Raji (cell line): ENCODE results near the gene FCRL2.

ENCODE experiments used
- POLR2A ChIP-seq: IDR thresholded peaks from 2 replicates; pipeline ENCODE4 v1.6.1; 2011; ENCODE audit warnings: low read depth, low read length, control low read depth; ENCODE audit not compliant: insufficient read depth

FCRL2 gene

GRCh38 chr1:157773493-157774350 lies 3.2 kb downstream of the FCRL2 start:
- no peak for TF ChIP-seq POLR2A

- no peak for TF ChIP-seq POLR2A
Measured at GRCh38 chr1:157771661-157772425, 5.1 kb downstream of the FCRL2 start.

- no peak for TF ChIP-seq POLR2A
Measured at GRCh38 chr1:157770442-157771043, 6.4 kb downstream of the FCRL2 start.

- TF ChIP-seq POLR2A: no peak
Measured at GRCh38 chr1:157766792-157767191, 10.1 kb downstream of the FCRL2 start.

GRCh38 chr1:157758018-157758417 lies 18.9 kb downstream of the FCRL2 start:
- TF ChIP-seq POLR2A: no peak

- TF ChIP-seq POLR2A: no peak
Measured at GRCh38 chr1:157753611-157754010, 23.3 kb downstream of the FCRL2 start.

GRCh38 chr1:157751283-157751682 lies 25.6 kb downstream of the FCRL2 start:
- no peak for TF ChIP-seq POLR2A

- no peak for TF ChIP-seq POLR2A
Measured at GRCh38 chr1:157748262-157748817, 28.6 kb downstream of the FCRL2 start.

GRCh38 chr1:157739229-157739901 lies 37.6 kb downstream of the FCRL2 start:
- TF ChIP-seq POLR2A: no peak

- TF ChIP-seq POLR2A: no peak
Measured at GRCh38 chr1:157734321-157734720, 42.6 kb downstream of the FCRL2 start.

- no peak for TF ChIP-seq POLR2A
Measured at GRCh38 chr1:157732755-157733154, 44.2 kb downstream of the FCRL2 start.

- no peak for TF ChIP-seq POLR2A
Measured at GRCh38 chr1:157725221-157725577, 51.7 kb downstream of the FCRL2 start.

GRCh38 chr1:157724537-157725220 lies 52.3 kb downstream of the FCRL2 start:
- no peak for TF ChIP-seq POLR2A

GRCh38 chr1:157723157-157723556 lies 53.8 kb downstream of the FCRL2 start:
- TF ChIP-seq POLR2A: no peak
